ENCODE results near the gene AKR1C1. TPM values are rescaled to one million over a fixed set of nuclear protein-coding genes. Genes with fewer than 3 reads are reported as not detected.
"Not testable (repeated sequence)": the region's sequence is repeated elsewhere in the genome, so short reads cannot be mapped to it uniquely, and the experiment has no call there.

The AKR1C1 gene
- total RNA-seq, 2 experiments from 2014 or later, result not detected

DNA sequence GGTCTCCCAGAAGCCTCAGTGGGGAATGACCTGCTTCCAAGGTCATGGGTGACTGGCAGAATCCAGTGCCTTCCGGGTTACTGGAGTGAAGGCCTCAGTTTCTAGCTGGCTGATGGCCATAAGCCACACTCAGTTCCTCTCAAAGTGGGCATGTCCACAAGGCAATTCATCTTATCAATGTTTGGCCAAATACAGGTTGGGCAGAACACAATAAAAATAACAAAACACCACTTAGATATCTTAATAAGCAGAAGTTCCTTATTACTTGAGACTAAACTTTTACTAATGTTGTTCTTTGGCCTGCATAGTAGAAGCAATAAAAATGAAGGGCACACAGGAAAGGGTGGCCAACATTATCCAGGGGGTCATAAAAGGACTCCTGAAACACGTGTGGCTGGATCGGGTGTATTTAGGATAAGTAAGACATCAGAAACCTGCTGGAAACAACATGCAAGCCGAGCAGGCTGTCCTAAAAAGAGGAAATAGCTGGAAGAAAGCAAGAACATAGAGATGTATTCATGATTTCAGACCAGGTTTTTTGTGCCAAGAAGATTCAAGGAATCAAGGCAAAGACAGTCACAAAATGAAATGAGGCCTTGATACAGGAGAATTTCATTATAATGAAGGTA lies 60.1 kb downstream of the AKR1C1 start:
- BruUV-seq (replicated peaks), result no TSS peak
- Histone ChIP-seq H4K20me1 (ENCODE audit: insufficient read depth, low read length) (no peaks in the 10 kb centered on the region), H3K79me2 (ENCODE audit: insufficient read depth, low read depth, low read length) (no peaks in the 10 kb centered on the region), H3K9me2 (ENCODE audit: insufficient read depth, low read length) (no peaks in the 10 kb centered on the region), H3K4me3 (ENCODE audit: low read depth, low read length, poor library complexity, severe bottlenecking) (no peak overlapping the region), H3K9me3 (ENCODE audit: low read length) (no peaks in the 10 kb centered on the region), H2AFZ (ENCODE audit: low read length) (no peak overlapping the region), H3K36me3 (ENCODE audit: insufficient read depth, low read length) (no peaks in the 10 kb centered on the region), H3K4me1 (ENCODE audit: insufficient read depth, low read length, poor library complexity, severe bottlenecking) (no peaks in the 10 kb centered on the region), H3K27ac (ENCODE audit: low read depth, low read length, poor library complexity, severe bottlenecking) (no peak overlapping the region), H3K4me2 (ENCODE audit: low read length) (no peak overlapping the region)
- no peak for DNase-seq (ENCODE audit: low spot score)
- TF ChIP-seq, protein P1, sequence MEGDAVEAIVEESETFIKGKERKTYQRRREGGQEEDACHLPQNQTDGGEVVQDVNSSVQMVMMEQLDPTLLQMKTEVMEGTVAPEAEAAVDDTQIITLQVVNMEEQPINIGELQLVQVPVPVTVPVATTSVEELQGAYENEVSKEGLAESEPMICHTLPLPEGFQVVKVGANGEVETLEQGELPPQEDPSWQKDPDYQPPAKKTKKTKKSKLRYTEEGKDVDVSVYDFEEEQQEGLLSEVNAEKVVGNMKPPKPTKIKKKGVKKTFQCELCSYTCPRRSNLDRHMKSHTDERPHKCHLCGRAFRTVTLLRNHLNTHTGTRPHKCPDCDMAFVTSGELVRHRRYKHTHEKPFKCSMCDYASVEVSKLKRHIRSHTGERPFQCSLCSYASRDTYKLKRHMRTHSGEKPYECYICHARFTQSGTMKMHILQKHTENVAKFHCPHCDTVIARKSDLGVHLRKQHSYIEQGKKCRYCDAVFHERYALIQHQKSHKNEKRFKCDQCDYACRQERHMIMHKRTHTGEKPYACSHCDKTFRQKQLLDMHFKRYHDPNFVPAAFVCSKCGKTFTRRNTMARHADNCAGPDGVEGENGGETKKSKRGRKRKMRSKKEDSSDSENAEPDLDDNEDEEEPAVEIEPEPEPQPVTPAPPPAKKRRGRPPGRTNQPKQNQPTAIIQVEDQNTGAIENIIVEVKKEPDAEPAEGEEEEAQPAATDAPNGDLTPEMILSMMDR (conservative IDR thresholded peaks at IDR 0.05; ENCODE audit: low read length), result no peak
- TF ChIP-seq EZH2phosphoT487 (IDR thresholded peaks at IDR 0.05; ENCODE audit: borderline replicate concordance, low read depth, low read length), result no peak
- ChIA-PET POLR2A (no interaction called here), CTCF (ENCODE audit: unreplicated experiment) (no interaction called here)
- intact Hi-C loops (cut with micrococcal nuclease; ENCODE audit: unreplicated experiment), result no loop called here

DNA sequence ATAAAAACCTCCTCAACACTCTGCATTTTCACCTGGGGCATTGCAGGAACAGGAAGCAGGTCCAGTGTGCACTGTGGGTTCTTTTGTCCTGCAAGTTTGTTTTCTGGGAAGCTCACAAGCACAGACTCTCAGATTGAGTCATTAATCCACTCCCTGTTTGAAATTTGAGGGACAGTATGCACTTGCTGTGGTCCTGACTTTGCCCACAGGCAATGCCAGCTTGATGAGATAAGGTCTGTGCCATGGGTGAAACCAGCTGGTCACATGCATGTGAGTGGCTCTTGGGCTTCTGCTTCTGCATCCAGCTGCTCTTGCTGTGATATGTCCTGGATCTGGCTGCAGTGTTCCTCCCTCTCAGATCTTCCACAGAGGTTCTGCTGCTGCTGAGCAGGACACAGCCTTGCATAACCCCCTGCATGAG lies 62.3 kb downstream of the AKR1C1 start:
- POLR2A ChIA-PET, result interaction anchor here (0.6 kb wide), 1 partner anchor 331 kb away, joined by 3 read pairs; no protein-coding TSS in a partner anchor
- H3K27ac ChIP-seq (ENCODE audit: low read depth, low read length, poor library complexity, severe bottlenecking); H3K79me2 ChIP-seq (ENCODE audit: insufficient read depth, low read depth, low read length); H3K4me1 ChIP-seq (ENCODE audit: insufficient read depth, low read length, poor library complexity, severe bottlenecking); H3K4me2 ChIP-seq (ENCODE audit: low read length); H3K36me3 ChIP-seq (ENCODE audit: insufficient read depth, low read length); CTCF ChIA-PET (ENCODE audit: unreplicated experiment); H3K9me2 ChIP-seq (ENCODE audit: insufficient read depth, low read length); H3K4me3 ChIP-seq (ENCODE audit: low read depth, low read length, poor library complexity, severe bottlenecking); intact Hi-C loops (cut with micrococcal nuclease; ENCODE audit: unreplicated experiment); H4K20me1 ChIP-seq (ENCODE audit: insufficient read depth, low read length); H2AFZ ChIP-seq (ENCODE audit: low read length); DNase-seq (ENCODE audit: low spot score); BruUV-seq (replicated peaks); H3K9me3 ChIP-seq (ENCODE audit: low read length): not testable (repeated sequence)

DNA sequence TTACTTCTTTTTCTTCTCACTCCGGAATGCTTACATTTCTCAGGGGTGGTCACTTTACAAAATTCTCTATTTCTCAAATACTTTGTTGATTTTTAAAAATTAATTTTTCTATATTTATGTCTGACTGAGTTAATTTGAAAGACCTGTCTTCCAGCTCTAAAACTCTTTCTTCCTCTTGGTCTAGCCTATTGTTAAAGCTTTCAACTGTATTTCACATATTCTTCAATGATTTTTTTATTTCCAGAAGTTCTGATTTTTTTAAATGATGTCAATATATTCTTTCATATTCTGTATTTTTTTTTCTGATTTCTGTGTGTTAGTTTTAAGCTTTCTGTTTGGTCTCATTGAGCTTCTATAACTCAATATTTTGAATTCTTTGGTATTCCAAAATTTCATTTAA lies 67.8 kb downstream of the AKR1C1 start:
- Histone ChIP-seq H3K4me2 (ENCODE audit: low read length) (no peak overlapping the region), H3K79me2 (ENCODE audit: insufficient read depth, low read depth, low read length) (no peaks in the 10 kb centered on the region), H3K9me3 (ENCODE audit: low read length) (no peaks in the 10 kb centered on the region; the same call in 1 of the 2 replicates), H3K27ac (ENCODE audit: low read depth, low read length, poor library complexity, severe bottlenecking) (no peak overlapping the region), H3K36me3 (ENCODE audit: insufficient read depth, low read length) (no peaks in the 10 kb centered on the region), H3K4me3 (ENCODE audit: low read depth, low read length, poor library complexity, severe bottlenecking) (no peak overlapping the region), H2AFZ (ENCODE audit: low read length) (no peak overlapping the region), H4K20me1 (ENCODE audit: insufficient read depth, low read length) (no peaks in the 10 kb centered on the region), H3K9me2 (ENCODE audit: insufficient read depth, low read length) (no peaks in the 10 kb centered on the region), H3K4me1 (ENCODE audit: insufficient read depth, low read length, poor library complexity, severe bottlenecking) (no peaks in the 10 kb centered on the region)
- no peak for DNase-seq (ENCODE audit: low spot score)
- TF ChIP-seq, protein P1 (conservative IDR thresholded peaks at IDR 0.05; ENCODE audit: low read length), result no peak
- no peak for TF ChIP-seq EZH2phosphoT487 (IDR thresholded peaks at IDR 0.05; ENCODE audit: borderline replicate concordance, low read depth, low read length)
- ChIA-PET CTCF (ENCODE audit: unreplicated experiment) (no interaction called here), POLR2A (interaction anchor here (0.6 to 0.7 kb wide), 2 partner anchors 169 to 335 kb away, joined by 3 read pairs; no protein-coding TSS in a partner anchor)
- BruUV-seq (replicated peaks), result no TSS peak
- intact Hi-C loops (cut with micrococcal nuclease; ENCODE audit: unreplicated experiment), result no loop called here

DNA sequence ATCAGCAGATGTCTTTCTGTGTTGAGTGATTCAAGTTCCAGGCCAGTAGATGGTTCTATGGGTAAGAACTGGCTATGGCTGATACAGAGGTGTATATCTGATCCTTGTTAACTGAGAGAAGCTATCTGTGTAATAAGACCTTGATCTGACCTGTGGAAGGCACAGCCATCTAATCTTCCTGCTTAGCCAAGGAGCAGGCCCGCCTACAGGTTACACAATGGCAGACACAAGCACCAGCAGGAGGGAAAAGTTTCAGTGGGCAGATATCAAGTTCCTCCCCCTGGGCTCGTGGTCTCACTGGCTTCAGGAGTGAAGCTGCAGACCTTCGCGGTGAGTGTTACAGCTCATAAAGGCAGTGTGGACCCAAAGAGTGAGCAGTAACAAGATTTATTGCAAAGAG lies 68.4 kb downstream of the AKR1C1 start:
- H2AFZ ChIP-seq (ENCODE audit: low read length); DNase-seq (ENCODE audit: low spot score); H3K79me2 ChIP-seq (ENCODE audit: insufficient read depth, low read depth, low read length); H3K4me1 ChIP-seq (ENCODE audit: insufficient read depth, low read length, poor library complexity, severe bottlenecking); H3K4me3 ChIP-seq (ENCODE audit: low read depth, low read length, poor library complexity, severe bottlenecking); BruUV-seq (replicated peaks); POLR2A ChIA-PET; CTCF ChIA-PET (ENCODE audit: unreplicated experiment); H3K27ac ChIP-seq (ENCODE audit: low read depth, low read length, poor library complexity, severe bottlenecking); H3K9me3 ChIP-seq (ENCODE audit: low read length); H3K4me2 ChIP-seq (ENCODE audit: low read length); H3K36me3 ChIP-seq (ENCODE audit: insufficient read depth, low read length); H3K9me2 ChIP-seq (ENCODE audit: insufficient read depth, low read length); H4K20me1 ChIP-seq (ENCODE audit: insufficient read depth, low read length); intact Hi-C loops (cut with micrococcal nuclease; ENCODE audit: unreplicated experiment): not testable (repeated sequence)

DNA sequence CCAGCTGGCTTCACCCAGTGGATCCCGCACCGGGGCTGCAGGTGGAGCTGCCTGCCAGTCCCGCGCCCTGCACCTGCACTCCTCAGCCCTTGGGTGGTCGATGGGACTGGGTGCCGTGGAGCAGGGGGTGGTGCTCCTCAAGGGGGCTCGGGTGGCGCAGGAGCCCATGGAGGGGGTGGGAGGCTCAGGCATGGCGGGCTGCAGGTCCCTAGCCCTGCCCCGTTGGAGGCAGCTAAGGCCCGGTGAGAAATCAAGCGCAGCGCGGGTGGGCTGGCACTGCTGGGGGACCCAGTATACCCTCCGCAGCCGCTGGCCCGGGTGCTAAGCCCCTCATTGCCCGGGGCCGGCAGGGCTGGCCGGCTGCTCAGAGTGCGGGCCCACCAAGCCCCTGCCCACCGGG lies 69.2 kb downstream of the AKR1C1 start:
- H2AFZ ChIP-seq (ENCODE audit: low read length); H3K79me2 ChIP-seq (ENCODE audit: insufficient read depth, low read depth, low read length); H3K9me3 ChIP-seq (ENCODE audit: low read length); H3K4me3 ChIP-seq (ENCODE audit: low read depth, low read length, poor library complexity, severe bottlenecking); DNase-seq (ENCODE audit: low spot score); CTCF ChIA-PET (ENCODE audit: unreplicated experiment); BruUV-seq (replicated peaks); H3K27ac ChIP-seq (ENCODE audit: low read depth, low read length, poor library complexity, severe bottlenecking); H3K4me1 ChIP-seq (ENCODE audit: insufficient read depth, low read length, poor library complexity, severe bottlenecking); intact Hi-C loops (cut with micrococcal nuclease; ENCODE audit: unreplicated experiment); POLR2A ChIA-PET; H3K4me2 ChIP-seq (ENCODE audit: low read length); H3K36me3 ChIP-seq (ENCODE audit: insufficient read depth, low read length); H4K20me1 ChIP-seq (ENCODE audit: insufficient read depth, low read length); H3K9me2 ChIP-seq (ENCODE audit: insufficient read depth, low read length): not testable (repeated sequence)

All from OCI-LY7 (cell line).